Mucosa of descending colon (tissue), 3 donors: ENCODE data around the gene ADAM19. TPM values are rescaled to one million over a fixed set of nuclear protein-coding genes. Genes with fewer than 3 reads are reported as not detected.

Experiments
- ATAC-seq: fragments of 200-7000 bp; cut with Tn5 transposase; one replicate; pipeline ENCODE4 v1.9.1; 2020; ENCODE audit warnings: mild to moderate bottlenecking, moderate library complexity
- DNase-seq, 3 donors: peaks; one replicate each; pipeline ENCODE4 v3.0.0-alpha.2; 2020
- H3K36me3 ChIP-seq: fragments of 200-600 bp; one replicate; pipeline ENCODE4 v1.8.0; 2021; ENCODE audit warnings: low read depth, mild to moderate bottlenecking
- H3K4me1 ChIP-seq: fragments of 200-600 bp; one replicate; pipeline ENCODE4 v1.8.0; 2021; ENCODE audit warnings: low read depth, mild to moderate bottlenecking
- H3K4me3 ChIP-seq: fragments of 200-600 bp; one replicate; pipeline ENCODE4 v1.8.0; 2021; ENCODE audit warnings: mild to moderate bottlenecking
- H3K9me3 ChIP-seq: fragments of 200-600 bp; one replicate; pipeline ENCODE4 v1.8.0; 2021; ENCODE audit warnings: mild to moderate bottlenecking
- intact Hi-C, 2 donors: fragments of 100-400 bp; cut with DNase I in 1 of 2; cut with micrococcal nuclease in 1 of 2; formaldehyde crosslinking; loops; one replicate each; pipeline versions ENCODE4 v1.11.0 to v1.11.1; 2022; cut with DNase I, micrococcal nuclease
- total RNA-seq, 3 donors: library from RNA; stranded (reverse); fragmentation: NEBNext Ultra II Directional in 2 of 3; extraction: Animal tissue kit (Norgen Biotek cat#: 25700) in 2 of 3; gene quantifications; one replicate each; pipeline versions ENCODE4 v1.2.1 to v1.2.4, GENCODE V29; 2021 to 2023
- TF ChIP-seq, protein P1 (sequence below): fragments of 200-600 bp; IDR thresholded peaks from one replicate; pipeline ENCODE4 v1.8.0; 2022; ENCODE audit warnings: antibody characterized with exemption, mild to moderate bottlenecking
- donor health status: DM: no; HTN: no; CAD: no; lungs with moderate emphysema.
- donor health status: DM: no; HTN: no; CAD: no.
- donor health status: DM: no; HTN: yes; CAD: no.

ADAM19 gene
- total RNA-seq, 3 donors from 2014 or later: 6.4 to 32.6 (median 8.9) TPM

DNA sequence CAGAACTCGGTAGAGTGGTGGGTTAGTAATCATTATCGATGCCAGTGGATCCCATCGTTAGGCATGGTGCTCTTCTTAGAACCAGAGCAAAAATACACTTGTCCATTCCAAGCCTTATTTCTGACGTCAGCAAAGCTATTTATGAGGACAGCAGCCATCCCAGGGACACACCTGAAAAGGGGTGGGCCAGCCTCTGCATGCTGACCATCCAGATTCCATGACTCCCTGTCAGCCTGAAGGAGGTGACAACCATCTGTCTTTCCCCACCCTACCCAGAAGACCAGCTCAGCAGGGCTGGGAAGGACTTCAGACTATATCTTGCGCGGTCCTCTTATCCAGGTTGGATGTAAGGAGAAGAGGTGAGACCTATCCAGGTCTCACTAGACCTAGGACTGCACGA, 121.3 kb downstream of the ADAM19 start:
- DNase-seq (no peak), ATAC-seq (no peak)
- H3K4me3 ChIP-seq: no peak overlapping the region
- intact Hi-C loops: no loop called here
- no peaks in the 10 kb centered on the region for H3K36me3 ChIP-seq
- H3K4me1 ChIP-seq: no peaks in the 10 kb centered on the region
- no peaks in the 10 kb centered on the region for H3K9me3 ChIP-seq
- TF ChIP-seq, protein P1, sequence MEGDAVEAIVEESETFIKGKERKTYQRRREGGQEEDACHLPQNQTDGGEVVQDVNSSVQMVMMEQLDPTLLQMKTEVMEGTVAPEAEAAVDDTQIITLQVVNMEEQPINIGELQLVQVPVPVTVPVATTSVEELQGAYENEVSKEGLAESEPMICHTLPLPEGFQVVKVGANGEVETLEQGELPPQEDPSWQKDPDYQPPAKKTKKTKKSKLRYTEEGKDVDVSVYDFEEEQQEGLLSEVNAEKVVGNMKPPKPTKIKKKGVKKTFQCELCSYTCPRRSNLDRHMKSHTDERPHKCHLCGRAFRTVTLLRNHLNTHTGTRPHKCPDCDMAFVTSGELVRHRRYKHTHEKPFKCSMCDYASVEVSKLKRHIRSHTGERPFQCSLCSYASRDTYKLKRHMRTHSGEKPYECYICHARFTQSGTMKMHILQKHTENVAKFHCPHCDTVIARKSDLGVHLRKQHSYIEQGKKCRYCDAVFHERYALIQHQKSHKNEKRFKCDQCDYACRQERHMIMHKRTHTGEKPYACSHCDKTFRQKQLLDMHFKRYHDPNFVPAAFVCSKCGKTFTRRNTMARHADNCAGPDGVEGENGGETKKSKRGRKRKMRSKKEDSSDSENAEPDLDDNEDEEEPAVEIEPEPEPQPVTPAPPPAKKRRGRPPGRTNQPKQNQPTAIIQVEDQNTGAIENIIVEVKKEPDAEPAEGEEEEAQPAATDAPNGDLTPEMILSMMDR: no peak

DNA sequence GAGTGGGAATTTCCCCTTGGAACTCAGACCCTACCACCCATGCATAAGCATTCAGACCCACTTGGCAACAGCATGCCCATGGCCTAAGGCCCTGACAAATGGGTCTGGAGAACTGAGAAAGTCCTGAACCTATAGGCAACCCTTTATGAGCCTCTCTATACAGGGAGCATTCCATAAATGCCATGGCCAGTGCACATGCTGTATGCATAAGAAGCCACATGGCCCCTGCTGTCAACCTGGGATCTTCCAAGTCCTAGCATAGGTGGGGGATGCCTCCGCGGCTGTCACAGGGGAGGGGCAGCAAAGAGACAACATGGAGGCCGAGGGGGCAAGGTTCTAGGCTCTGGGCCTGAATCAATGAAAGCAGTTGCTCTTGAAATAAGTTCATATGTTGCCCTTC, 123.8 kb downstream of the ADAM19 start:
- Histone ChIP-seq H3K36me3 (no peaks in the 10 kb centered on the region), H3K4me3 (no peak overlapping the region), H3K4me1 (no peaks in the 10 kb centered on the region), H3K9me3 (no peaks in the 10 kb centered on the region)
- DNase-seq: no peak
- intact Hi-C loops: no loop called here
- no peak for ATAC-seq
- TF ChIP-seq, protein P1: no peak

DNA sequence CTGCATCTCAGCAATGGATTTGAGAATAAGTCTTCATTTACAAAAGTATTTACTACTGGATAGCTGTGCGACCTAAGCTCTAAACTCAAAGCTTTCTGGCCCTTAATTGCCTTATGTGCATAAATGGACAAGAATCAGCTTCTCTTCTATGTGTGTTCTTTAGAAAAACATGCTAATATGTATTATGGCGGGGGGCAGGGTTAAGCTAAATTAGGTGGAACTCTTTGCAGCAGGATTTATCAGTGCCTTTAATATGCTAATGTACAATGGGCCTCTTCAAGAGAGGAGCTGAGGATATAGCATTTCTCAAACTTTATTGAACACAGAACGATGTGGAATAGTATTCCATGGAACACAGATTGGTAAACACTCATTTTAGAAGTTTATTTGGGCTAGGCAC, 125.6 kb downstream of the ADAM19 start:
- no peak for DNase-seq
- TF ChIP-seq, protein P1: no peak
- intact Hi-C loops: no loop called here
- H3K9me3 ChIP-seq: no peaks in the 10 kb centered on the region
- no peaks in the 10 kb centered on the region for H3K36me3 ChIP-seq
- no peak overlapping the region for H3K4me3 ChIP-seq
- no peaks in the 10 kb centered on the region for H3K4me1 ChIP-seq
- no peak for ATAC-seq

DNA sequence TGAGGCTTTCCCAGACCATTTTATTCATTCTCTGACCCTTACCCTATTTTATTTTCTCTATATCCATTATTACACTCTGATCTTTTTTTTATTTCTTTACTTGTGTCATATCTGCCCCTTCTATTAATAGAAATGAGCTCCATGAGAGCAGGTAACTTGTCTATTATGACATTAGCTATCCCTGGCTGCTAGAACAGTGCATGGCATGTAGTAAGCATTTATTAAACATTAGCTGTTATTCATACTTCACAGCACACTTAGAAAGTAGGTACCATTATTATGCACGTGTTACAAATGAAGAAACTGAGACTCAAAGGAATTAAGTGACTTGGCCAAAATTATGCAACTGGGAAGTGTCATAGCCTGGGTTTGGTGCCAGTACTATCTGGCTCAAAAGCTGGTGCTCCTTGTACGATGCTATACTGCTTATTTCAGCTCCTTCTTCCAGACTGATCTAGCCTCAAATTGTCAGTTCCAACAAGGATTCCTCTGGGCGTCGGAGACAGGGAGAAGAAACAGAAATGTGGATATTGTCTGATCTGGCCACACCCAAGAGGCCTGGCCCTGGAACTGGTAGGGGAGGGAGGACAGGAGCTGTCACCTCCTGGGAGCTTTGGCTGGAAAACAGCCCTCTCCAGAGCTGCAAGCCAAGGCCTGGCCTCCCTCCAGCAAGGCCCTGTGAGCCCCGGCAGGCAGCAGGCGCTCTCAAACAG, 126.4 kb downstream of the ADAM19 start:
- H3K4me1 ChIP-seq: no peaks in the 10 kb centered on the region
- no peaks in the 10 kb centered on the region for H3K9me3 ChIP-seq
- no peak overlapping the region for H3K4me3 ChIP-seq
- DNase-seq: peak in 2 of 3 donors; percentile 45 to 61
- intact Hi-C loops: no loop called here
- ATAC-seq: peak; percentile 28
- TF ChIP-seq, protein P1: no peak
- no peaks in the 10 kb centered on the region for H3K36me3 ChIP-seq

DNA sequence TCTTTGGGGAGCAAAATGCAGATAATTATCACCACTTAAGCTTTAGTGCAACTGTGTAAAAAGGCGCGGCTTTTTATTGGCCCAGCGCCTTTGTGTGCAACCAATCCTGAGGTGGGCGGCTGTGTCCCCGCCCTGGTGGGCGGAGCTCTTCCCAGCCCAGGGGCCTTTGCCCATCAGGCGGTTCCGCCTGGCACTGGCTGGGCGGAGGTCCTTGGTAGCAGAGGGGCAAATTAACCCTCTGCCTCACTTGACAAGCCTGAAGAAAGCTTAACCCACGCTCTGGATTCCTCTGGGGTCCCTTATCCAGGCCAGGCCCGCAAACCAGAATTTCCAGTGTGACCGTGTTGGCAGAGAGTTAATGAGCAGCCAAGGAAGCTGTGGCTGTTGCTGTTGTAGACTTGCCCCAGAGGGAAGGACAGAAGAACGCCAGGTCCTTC, 128.4 kb downstream of the ADAM19 start:
- TF ChIP-seq, protein P1: no peak
- Histone ChIP-seq H3K36me3 (no peaks in the 10 kb centered on the region), H3K4me1 (no peaks in the 10 kb centered on the region), H3K4me3 (no peak overlapping the region), H3K9me3 (no peaks in the 10 kb centered on the region)
- ATAC-seq (peak; percentile 96), DNase-seq (peak; percentile 80 to 86 (median 84))
- intact Hi-C loops: no loop called here
